CD4-positive, alpha-beta T cell (primary cell): ENCODE results near the gene ZNF215. TPM values are rescaled to one million over a fixed set of nuclear protein-coding genes. Genes with fewer than 3 reads are reported as not detected.
"Not testable (repeated sequence)": the region's sequence is repeated elsewhere in the genome, so short reads cannot be mapped to it uniquely, and the experiment has no call there.

Experiments
- ATAC-seq: fragments of 200-7000 bp; cut with Tn5 transposase; one replicate; pipeline ENCODE4 v1.10.0; 2022; ENCODE audit warnings: mild to moderate bottlenecking; ENCODE audit not compliant: poor library complexity
- CTCF ChIA-PET: fragments of 350-600 bp; sonication (Branson Sonifier 250); formaldehyde crosslinking; loops from one replicate; lab custom pipeline; 2021; ENCODE audit warnings: antibody characterized with exemption, inconsistent platforms; lab: Charles Lee
- POLR2A ChIA-PET: fragments of 350-600 bp; sonication (Branson Sonifier 250); formaldehyde crosslinking; loops from one replicate; lab custom pipeline; 2021; ENCODE audit warnings: antibody characterized with exemption, inconsistent platforms; lab: Charles Lee
- DNase-seq, 14 experiments: peaks; one replicate each; pipeline ENCODE4 v3.0.0-alpha.2; 2013 to 2020; ENCODE audit warnings: mixed read lengths in 2 of 14
- H3K27ac ChIP-seq, 2 donors: one replicate each; pipeline versions ENCODE4 v1.5.1 to v1.7.0; 2013; ENCODE audit warnings: low read length in 2 of 2, low read depth in 1 of 2, mild to moderate bottlenecking in 1 of 2
- H3K27me3 ChIP-seq, 2 experiments: 1 replicate in 1 of 2; 2 replicates in 1 of 2; pipeline versions ENCODE4 v1.6.1 to v1.7.0; 2013; ENCODE audit warnings: low read length in 2 of 2, control low read depth in 1 of 2, mild to moderate bottlenecking in 1 of 2, moderate library complexity in 1 of 2; ENCODE audit not compliant: insufficient read depth in 2 of 2, control insufficient read depth in 1 of 2
- H3K36me3 ChIP-seq: one replicate; pipeline ENCODE4 v1.6.1; 2013; ENCODE audit warnings: low read length, control low read depth; ENCODE audit not compliant: insufficient read depth
- H3K4me1 ChIP-seq: one replicate; pipeline ENCODE4 v1.6.1; 2013; ENCODE audit warnings: low read length, control low read depth; ENCODE audit not compliant: insufficient read depth
- H3K4me3 ChIP-seq: one replicate; pipeline ENCODE4 v1.5.1; 2013; ENCODE audit warnings: mild to moderate bottlenecking, low read length, moderate library complexity
- H3K9me3 ChIP-seq, 2 experiments: 1 replicate in 1 of 2; 2 replicates in 1 of 2; pipeline versions ENCODE4 v1.6.1 to v1.7.0; 2013; ENCODE audit warnings: low read length in 2 of 2, mild to moderate bottlenecking in 2 of 2, control low read depth in 1 of 2, moderate library complexity in 1 of 2; ENCODE audit not compliant: control insufficient read depth in 1 of 2, insufficient read depth in 1 of 2
- H3K27ac Mint-ChIP-seq: one replicate; pipeline ENCODE4 v1.8.0; 2020; ENCODE audit warnings: mixed read lengths
- H3K27me3 Mint-ChIP-seq: one replicate; pipeline ENCODE4 v1.8.0; 2021; ENCODE audit warnings: mixed read lengths
- H3K36me3 Mint-ChIP-seq: one replicate; pipeline ENCODE4 v1.8.0; 2021; ENCODE audit warnings: low read depth, mixed read lengths
- H3K4me1 Mint-ChIP-seq: one replicate; pipeline ENCODE4 v1.8.0; 2021; ENCODE audit warnings: low read depth, mixed read lengths
- H3K4me3 Mint-ChIP-seq: one replicate; pipeline ENCODE4 v1.8.0; 2020; ENCODE audit warnings: mild to moderate bottlenecking, mixed read lengths
- H3K9me3 Mint-ChIP-seq: one replicate; pipeline ENCODE4 v1.8.0; 2020; ENCODE audit warnings: mixed read lengths
- CTCF ChIP-seq: fragments of 200-600 bp; IDR thresholded peaks from one replicate; pipeline ENCODE4 v1.8.0; 2022; ENCODE audit warnings: antibody characterized with exemption, mild to moderate bottlenecking
- intact Hi-C, 2 experiments: fragments of 100-400 bp; cut with DNase I in 1 of 2; cut with micrococcal nuclease in 1 of 2; formaldehyde crosslinking; loops; one replicate each; pipeline versions ENCODE4 v1.15.1 to v1.9.0; 2023 to 2025; cut with DNase I, micrococcal nuclease
- polyA plus RNA-seq, 2 donors: library from polyadenylated mRNA; unstranded; fragments of 120-200 nt; gene quantifications; one replicate each; pipeline ENCODE4 v1.2.1, GENCODE V29; 2013
- total RNA-seq, 174 experiments: library from RNA in 2 of 174; stranded (reverse) in 2 of 174; gene quantifications; one replicate each; pipeline ENCODE4 v1.2.3 and lab custom pipeline; 2021 to 2026

The ZNF215 gene
- 1 to 10 TPM in 1 of 2 experiments, under 1 TPM in 1; 0.87 to 1.1 TPM for total RNA-seq
- 0.13 TPM for polyA plus RNA-seq (2013, experiment 1 of 2)
- polyA plus RNA-seq (2013, experiment 2 of 2): 0.54 TPM
- 0 to 3.8 (median 0.12) reads per million in 172 experiments for total RNA-seq (lab: John Stamatoyannopoulos, UW)

GRCh38 chr11:6926208-6927029 lies at the start of gene ZNF215:
Gene ZNF215, plus strand, starts transcription at chr11:6926426. Its CDS starts 5,847 bp downstream, at chr11:6932273.
- Histone ChIP-seq H3K27ac (no peak within 1 kb of the TSS), H3K9me3 (peaks cover 0 to 7% of the 10 kb centered on the region in 2 experiments), H3K36me3 (no peaks in the 10 kb centered on the region), H3K4me1 (peaks cover 7% of the 10 kb centered on the region), H3K4me3 (peak within 1 kb of the TSS; percentile 50), H3K27me3 (peaks cover 17 to 28% of the 10 kb centered on the region in 2 experiments)
- CTCF ChIA-PET: no interaction called here
- Mint-ChIP-seq H3K4me3 (peak within 1 kb of the TSS; percentile 81), H3K36me3 (no peaks in the 10 kb centered on the region), H3K4me1 (peaks cover 26% of the 10 kb centered on the region), H3K9me3 (no peaks in the 10 kb centered on the region), H3K27me3 (peaks cover 49% of the 10 kb centered on the region), H3K27ac (peak within 1 kb of the TSS; percentile 63)
- ATAC-seq (peak; percentile 71), DNase-seq (peak in 9 of 14 experiments; percentile 1 to 68 (median 26))
- intact Hi-C loops: no loop called here
- POLR2A ChIA-PET: no interaction called here
- no peak for TF ChIP-seq CTCF

GRCh38 chr11:6876914-6877313 lies 49.3 kb upstream of the ZNF215 start:
- ChIA-PET POLR2A (no interaction called here), CTCF (no interaction called here)
- ATAC-seq (no peak), DNase-seq (no peak)
- Histone ChIP-seq H3K36me3 (no peaks in the 10 kb centered on the region), H3K9me3 (no peaks in the 10 kb centered on the region), H3K4me3 (no peak overlapping the region), H3K27me3 (peaks cover 4 to 8% of the 10 kb centered on the region in 2 experiments), H3K4me1 (no peaks in the 10 kb centered on the region), H3K27ac (no peak overlapping the region)
- intact Hi-C loops: no loop called here
- H3K4me1 Mint-ChIP-seq: no peaks in the 10 kb centered on the region
- TF ChIP-seq CTCF: no peak
- H3K4me3 Mint-ChIP-seq: no peak overlapping the region
- H3K36me3 Mint-ChIP-seq: no peaks in the 10 kb centered on the region
- H3K9me3 Mint-ChIP-seq: no peaks in the 10 kb centered on the region
- peaks cover 20% of the 10 kb centered on the region for H3K27me3 Mint-ChIP-seq
- no peak overlapping the region for H3K27ac Mint-ChIP-seq

GRCh38 chr11:6882751-6883150 lies 43.5 kb upstream of the ZNF215 start:
- no peak for ATAC-seq
- ChIA-PET CTCF (no interaction called here), POLR2A (no interaction called here)
- no peak for DNase-seq
- Histone ChIP-seq H3K4me3 (no peak overlapping the region), H3K9me3 (no peaks in the 10 kb centered on the region), H3K27me3 (peaks cover 0 to 4% of the 10 kb centered on the region in 2 experiments), H3K27ac (no peak overlapping the region), H3K36me3 (no peaks in the 10 kb centered on the region), H3K4me1 (no peaks in the 10 kb centered on the region)
- peaks cover 3% of the 10 kb centered on the region for H3K9me3 Mint-ChIP-seq
- no peaks in the 10 kb centered on the region for H3K36me3 Mint-ChIP-seq
- H3K27ac Mint-ChIP-seq: no peak overlapping the region
- TF ChIP-seq CTCF: no peak
- H3K27me3 Mint-ChIP-seq: peaks cover 10% of the 10 kb centered on the region
- H3K4me1 Mint-ChIP-seq: no peaks in the 10 kb centered on the region
- intact Hi-C loops: no loop called here
- no peak overlapping the region for H3K4me3 Mint-ChIP-seq

- H3K4me1 ChIP-seq, H3K27ac ChIP-seq, H3K9me3 Mint-ChIP-seq, H3K4me1 Mint-ChIP-seq, H3K36me3 ChIP-seq, H3K4me3 Mint-ChIP-seq, H3K9me3 ChIP-seq, CTCF ChIA-PET, ATAC-seq, intact Hi-C loops, DNase-seq, H3K27me3 ChIP-seq, H3K4me3 ChIP-seq, H3K36me3 Mint-ChIP-seq, POLR2A ChIA-PET, H3K27ac Mint-ChIP-seq: not testable (repeated sequence)
- H3K27me3 Mint-ChIP-seq: peaks cover 13% of the 10 kb centered on the region
These were observed 38.5 kb upstream of the ZNF215 start for GRCh38 chr11:6887711-6888110.
